HCT116 (cell line): Measurements from ENCODE around the gene GPD1L. TPM values are rescaled to one million over a fixed set of nuclear protein-coding genes. Genes with fewer than 3 reads are reported as not detected.

Source experiments
- ATAC-seq: fragments of 200-7000 bp; cut with Tn5 transposase; 2 replicates; pipeline ENCODE4 v1.9.1; 2020; ENCODE audit warnings: mild to moderate bottlenecking, moderate library complexity
- BruUV-seq: library from RNA; stranded (reverse); fragments of 400-500 nt; replicated peaks from 2 replicates; lab custom pipeline; 2021; lab: Mats Ljungman, UMichigan
- CTCF ChIA-PET: fragments of 300-600 bp; sonication (Branson Sonifier 250); formaldehyde crosslinking; loops from one replicate; lab custom pipeline; 2021; ENCODE audit warnings: antibody characterized with exemption; lab: Charles Lee
- POLR2A ChIA-PET: fragments of 300-600, 350-600 bp; sonication (Branson Sonifier 250); formaldehyde crosslinking; loops from one replicate; lab custom pipeline; 2021; ENCODE audit warnings: antibody characterized with exemption; lab: Charles Lee
- RAD21 ChIA-PET, 2 experiments: fragments of 300-600 bp; sonication (Branson Sonifier 250); formaldehyde crosslinking; loops; one replicate each; lab custom pipeline; 2023; ENCODE audit warnings: low total read pairs in 2 of 2; ENCODE audit not compliant: uncharacterized antibody in 2 of 2, unreplicated experiment in 2 of 2, low non-redundant PET in 1 of 2; lab: Charles Lee
- DNase-seq: peaks from one replicate; pipeline ENCODE4 v3.0.0-alpha.2; 2010; ENCODE audit warnings: low read depth, low spot score
- H2AFZ ChIP-seq: fragments of 200-600 bp; shearing (Covaris generic), sonication (generic); 2 replicates; pipeline ENCODE4 v1.6.1; 2017; ENCODE audit warnings: low read depth, mixed run types, mixed read lengths, antibody characterized with exemption, low read length; ENCODE audit not compliant: poor library complexity, severe bottlenecking
- H3K27ac ChIP-seq: 2 replicates; pipeline ENCODE4 v1.5.1; 2012; ENCODE audit warnings: low read depth, low read length
- H3K27me3 ChIP-seq: fragments of 200-600 bp; sonication (generic); 2 replicates; pipeline ENCODE4 v1.6.1; 2016; ENCODE audit warnings: mixed run types, low read length, mixed read lengths; ENCODE audit not compliant: insufficient read depth
- H3K36me3 ChIP-seq, 2 experiments: fragments of 200-500 bp in 1 of 2; fragments of 200-600 bp in 1 of 2; sonication (Bioruptor generic) in 1 of 2; sonication (generic) in 1 of 2; 2 replicates each; pipeline versions ENCODE4 v1.5.1 to v1.6.1; 2014 to 2016; ENCODE audit warnings: low read length in 2 of 2, inconsistent platforms in 1 of 2, mixed read lengths in 1 of 2, mixed run types in 1 of 2; ENCODE audit not compliant: insufficient read depth in 2 of 2, control insufficient read depth in 1 of 2
- H3K4me1 ChIP-seq, 2 experiments: fragments of 200-600 bp in 1 of 2; sonication (generic) in 1 of 2; 2 replicates each; pipeline versions ENCODE4 v1.5.1 to v1.6.1; 2012 to 2017; ENCODE audit warnings: low read length in 2 of 2, inconsistent platforms in 1 of 2, mild to moderate bottlenecking in 1 of 2, mixed read lengths in 1 of 2, mixed run types in 1 of 2, moderate library complexity in 1 of 2; ENCODE audit not compliant: insufficient read depth in 2 of 2, control insufficient read depth in 1 of 2
- H3K4me2 ChIP-seq: fragments of 200-600 bp; sonication (generic); 2 replicates; pipeline ENCODE4 v1.6.1; 2017; ENCODE audit warnings: mixed run types, low read length, mixed read lengths
- H3K4me3 ChIP-seq, 2 experiments: fragments of 200-600 bp in 1 of 2; sonication (generic) in 1 of 2; replicated peaks in 1 of 2; 2 replicates each; pipeline ENCODE4 v1.5.1; 2011 to 2016; ENCODE audit warnings: low read length in 2 of 2, control low read depth in 1 of 2, low read depth in 1 of 2, mild to moderate bottlenecking in 1 of 2, mixed read lengths in 1 of 2, mixed run types in 1 of 2
- H3K79me2 ChIP-seq: fragments of 200-600 bp; sonication (generic); 2 replicates; pipeline ENCODE4 v1.6.1; 2017; ENCODE audit warnings: mild to moderate bottlenecking, mixed run types, low read length, moderate library complexity, mixed read lengths; ENCODE audit not compliant: insufficient read depth
- H3K9ac ChIP-seq: fragments of 200-600 bp; sonication (generic); 2 replicates; pipeline ENCODE4 v1.6.1; 2016; ENCODE audit warnings: low read length, mixed read lengths
- H3K9me2 ChIP-seq: fragments of 200-600 bp; sonication (generic), shearing (Covaris generic); 2 replicates; pipeline ENCODE4 v1.6.1; 2017; ENCODE audit warnings: mixed run types, mild to moderate bottlenecking, moderate library complexity; ENCODE audit not compliant: insufficient read depth
- H3K9me3 ChIP-seq, 2 experiments: fragments of 200-500 bp in 1 of 2; fragments of 200-600 bp in 1 of 2; sonication (Bioruptor generic) in 1 of 2; sonication (generic) in 1 of 2; 2 replicates each; pipeline ENCODE4 v1.6.1; 2014 to 2017; ENCODE audit warnings: low read length in 2 of 2, mixed read lengths in 2 of 2, inconsistent platforms in 1 of 2, low read depth in 1 of 2, mild to moderate bottlenecking in 1 of 2, mixed run types in 1 of 2, moderate library complexity in 1 of 2; ENCODE audit not compliant: control insufficient read depth in 1 of 2, insufficient read depth in 1 of 2
- H4K20me1 ChIP-seq: fragments of 200-600 bp; sonication (generic), shearing (Covaris generic); 2 replicates; pipeline ENCODE4 v1.6.1; 2017; ENCODE audit warnings: mixed run types, mild to moderate bottlenecking, moderate library complexity; ENCODE audit not compliant: insufficient read depth
- ELF1 ChIP-seq: IDR thresholded peaks from 2 replicates; pipeline ENCODE4 v1.6.1; 2012; ENCODE audit warnings: low read depth, borderline replicate concordance
- POLR2A ChIP-seq: IDR thresholded peaks from 2 replicates; pipeline ENCODE4 v1.7.0; 2011; ENCODE audit warnings: borderline replicate concordance; ENCODE audit not compliant: insufficient read depth, insufficient read length; ENCODE audit errors: extremely low read depth
- POLR2AphosphoS5 ChIP-seq: IDR thresholded peaks from 2 replicates; pipeline ENCODE4 v1.6.1; 2011; ENCODE audit warnings: mild to moderate bottlenecking, low read depth, low read length, moderate library complexity
- REST ChIP-seq: IDR thresholded peaks from 2 replicates; pipeline ENCODE4 v1.6.1; 2012; ENCODE audit warnings: low read depth
- SIN3A ChIP-seq: IDR thresholded peaks from 2 replicates; pipeline ENCODE4 v1.6.1; 2012; ENCODE audit warnings: low read depth
- SP1 ChIP-seq: IDR thresholded peaks from 2 replicates; pipeline ENCODE4 v1.6.1; 2012; ENCODE audit warnings: low read depth
- SRF ChIP-seq: IDR thresholded peaks from 2 replicates; pipeline ENCODE4 v1.6.1; 2012; ENCODE audit warnings: low read depth
- TCF7L2 ChIP-seq: IDR thresholded peaks from 2 replicates; pipeline ENCODE4 v1.7.0; 2011; ENCODE audit warnings: borderline replicate concordance, inconsistent platforms; ENCODE audit not compliant: insufficient read depth, insufficient read length; ENCODE audit errors: extremely low read depth
- ZBTB33 ChIP-seq: IDR thresholded peaks from 2 replicates; pipeline ENCODE4 v1.6.1; 2011; ENCODE audit warnings: mild to moderate bottlenecking, low read length, moderate library complexity; ENCODE audit not compliant: insufficient replicate concordance; ENCODE audit errors: extremely low read depth
- ZFX ChIP-seq: fragments of 450-650 bp; IDR thresholded peaks from 2 replicates; pipeline ENCODE4 v1.6.1; 2017
- intact Hi-C: fragments of 100-400 bp; cut with micrococcal nuclease; formaldehyde crosslinking; loops from 2 replicates; pipeline ENCODE4 v1.10.0; 2022
- total RNA-seq: library from RNA; stranded (reverse); gene quantifications from one replicate; pipeline ENCODE4 v1.2.1, GENCODE V29; 2021; ENCODE audit not compliant: unreplicated experiment
- TF ChIP-seq, protein P1 (sequence below): IDR thresholded peaks from 2 replicates; pipeline ENCODE4 v1.6.1; 2012
- TF ChIP-seq, protein P2 (sequence below), 3 experiments: fragments of 200-600 bp in 1 of 3; sonication (generic) in 1 of 3; IDR thresholded peaks in 2 of 3; conservative IDR thresholded peaks in 1 of 3; 2 replicates each; pipeline ENCODE4 v1.5.1; 2012 to 2017; ENCODE audit warnings: low read depth in 2 of 3, low read length in 2 of 3, antibody characterized with exemption in 1 of 3, borderline replicate concordance in 1 of 3, control low read depth in 1 of 3, mild to moderate bottlenecking in 1 of 3, mixed read lengths in 1 of 3, mixed run types in 1 of 3, moderate library complexity in 1 of 3; ENCODE audit not compliant: insufficient read depth in 1 of 3

The GPD1L gene
- total RNA-seq, 1 experiment from 2014 or later, result 21.9 TPM

DNA sequence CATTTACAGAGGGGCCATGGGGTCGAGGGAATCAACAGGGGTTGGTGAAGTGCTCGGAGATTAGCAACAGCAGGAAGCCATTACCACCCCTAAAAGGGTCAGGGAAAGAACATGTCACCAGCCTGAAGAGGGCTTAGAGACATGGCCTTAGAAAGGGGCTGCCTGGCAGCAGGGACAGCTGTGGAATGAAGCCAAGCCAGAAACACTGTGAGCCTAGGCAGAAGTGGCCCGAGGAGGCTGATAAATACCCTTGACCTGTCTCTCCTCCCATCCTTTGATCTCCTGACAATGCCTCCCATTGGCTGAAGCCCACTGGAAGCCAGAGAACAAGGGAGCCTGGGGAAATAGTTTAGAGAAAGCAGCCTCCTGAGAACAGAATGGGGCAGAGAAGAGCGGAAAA, 31.4 kb downstream of the GPD1L start:
- no TSS peak for BruUV-seq
- ATAC-seq (no peak), DNase-seq (no peak)
- ChIA-PET CTCF (no interaction called here), POLR2A (no interaction called here), RAD21 (no interaction called here)
- Histone ChIP-seq H4K20me1 (no peaks in the 10 kb centered on the region), H3K9me3 (no peaks in the 10 kb centered on the region), H3K27ac (no peak overlapping the region), H2AFZ (no peak overlapping the region), H3K36me3 (no peaks in the 10 kb centered on the region), H3K9ac (no peak overlapping the region), H3K9me2 (no peaks in the 10 kb centered on the region), H3K27me3 (no peaks in the 10 kb centered on the region), H3K4me3 (no peak overlapping the region), H3K4me1 (no peaks in the 10 kb centered on the region), H3K4me2 (no peak overlapping the region), H3K79me2 (no peaks in the 10 kb centered on the region)
- TF ChIP-seq TCF7L2, result peak; percentile 17
- TF ChIP-seq SRF, result no peak
- intact Hi-C loops, result no loop called here

DNA sequence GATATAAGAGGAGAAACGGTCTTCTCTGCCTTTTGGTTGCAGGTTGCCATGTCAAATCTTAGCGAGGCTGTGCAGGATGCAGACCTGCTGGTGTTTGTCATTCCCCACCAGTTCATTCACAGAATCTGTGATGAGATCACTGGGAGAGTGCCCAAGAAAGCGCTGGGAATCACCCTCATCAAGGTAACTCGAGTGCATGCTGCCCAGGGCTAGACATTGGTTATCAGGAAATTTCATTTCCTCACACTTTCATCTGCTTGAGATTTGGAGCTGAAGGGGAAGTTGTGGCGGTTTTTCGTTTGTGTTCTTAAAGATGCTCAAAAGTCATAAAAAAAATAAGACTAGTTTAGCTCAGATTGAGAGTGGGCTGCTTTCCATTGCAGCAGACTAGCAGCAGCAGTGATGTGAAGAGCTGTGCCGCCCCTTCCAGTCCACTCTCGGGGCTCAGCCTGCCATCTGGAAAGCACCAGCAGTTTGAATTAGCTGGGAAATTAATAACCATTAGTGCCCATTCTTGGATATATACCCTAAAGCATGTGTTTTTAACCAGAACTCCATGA, 32.2 kb downstream of the GPD1L start:
- ATAC-seq (no peak), DNase-seq (no peak)
- Histone ChIP-seq H4K20me1 (no peaks in the 10 kb centered on the region), H3K9me3 (no peaks in the 10 kb centered on the region), H3K9me2 (no peaks in the 10 kb centered on the region), H3K9ac (no peak overlapping the region), H3K79me2 (no peaks in the 10 kb centered on the region), H3K4me2 (no peak overlapping the region), H3K27ac (no peak overlapping the region), H3K36me3 (no peaks in the 10 kb centered on the region), H3K27me3 (no peaks in the 10 kb centered on the region), H2AFZ (no peak overlapping the region), H3K4me1 (no peaks in the 10 kb centered on the region), H3K4me3 (no peak overlapping the region)
- ChIA-PET POLR2A (no interaction called here), CTCF (no interaction called here), RAD21 (no interaction called here)
- intact Hi-C loops, result no loop called here
- BruUV-seq, result no TSS peak
- no peak for TF ChIP-seq ZFX
- TF ChIP-seq, protein P1, sequence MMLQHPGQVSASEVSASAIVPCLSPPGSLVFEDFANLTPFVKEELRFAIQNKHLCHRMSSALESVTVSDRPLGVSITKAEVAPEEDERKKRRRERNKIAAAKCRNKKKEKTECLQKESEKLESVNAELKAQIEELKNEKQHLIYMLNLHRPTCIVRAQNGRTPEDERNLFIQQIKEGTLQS, result no peak
- TF ChIP-seq ELF1, result no peak
- no peak for TF ChIP-seq POLR2AphosphoS5
- TF ChIP-seq REST, result no peak
- TF ChIP-seq SIN3A, result no peak
- no peak for TF ChIP-seq POLR2A
- TF ChIP-seq, protein P2, sequence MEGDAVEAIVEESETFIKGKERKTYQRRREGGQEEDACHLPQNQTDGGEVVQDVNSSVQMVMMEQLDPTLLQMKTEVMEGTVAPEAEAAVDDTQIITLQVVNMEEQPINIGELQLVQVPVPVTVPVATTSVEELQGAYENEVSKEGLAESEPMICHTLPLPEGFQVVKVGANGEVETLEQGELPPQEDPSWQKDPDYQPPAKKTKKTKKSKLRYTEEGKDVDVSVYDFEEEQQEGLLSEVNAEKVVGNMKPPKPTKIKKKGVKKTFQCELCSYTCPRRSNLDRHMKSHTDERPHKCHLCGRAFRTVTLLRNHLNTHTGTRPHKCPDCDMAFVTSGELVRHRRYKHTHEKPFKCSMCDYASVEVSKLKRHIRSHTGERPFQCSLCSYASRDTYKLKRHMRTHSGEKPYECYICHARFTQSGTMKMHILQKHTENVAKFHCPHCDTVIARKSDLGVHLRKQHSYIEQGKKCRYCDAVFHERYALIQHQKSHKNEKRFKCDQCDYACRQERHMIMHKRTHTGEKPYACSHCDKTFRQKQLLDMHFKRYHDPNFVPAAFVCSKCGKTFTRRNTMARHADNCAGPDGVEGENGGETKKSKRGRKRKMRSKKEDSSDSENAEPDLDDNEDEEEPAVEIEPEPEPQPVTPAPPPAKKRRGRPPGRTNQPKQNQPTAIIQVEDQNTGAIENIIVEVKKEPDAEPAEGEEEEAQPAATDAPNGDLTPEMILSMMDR (IDR thresholded peaks at IDR 0.05 in 2 of 3, conservative IDR thresholded peaks at IDR 0.05 in 1 of 3; ENCODE audit: borderline replicate concordance in 1 of 3, insufficient read depth in 1 of 3, low read depth in 2 of 3, low read length in 2 of 3), result no peak
- no peak for TF ChIP-seq SP1
- no peak for TF ChIP-seq ZBTB33
